ENCODE measurements around the gene CR1. TPM values are rescaled to one million over a fixed set of nuclear protein-coding genes. Genes with fewer than 3 reads are reported as not detected.

The CR1 gene
- total and polyA plus RNA-seq, 2 experiments from 2014 or later: 0.65 to 0.76 TPM

DNA sequence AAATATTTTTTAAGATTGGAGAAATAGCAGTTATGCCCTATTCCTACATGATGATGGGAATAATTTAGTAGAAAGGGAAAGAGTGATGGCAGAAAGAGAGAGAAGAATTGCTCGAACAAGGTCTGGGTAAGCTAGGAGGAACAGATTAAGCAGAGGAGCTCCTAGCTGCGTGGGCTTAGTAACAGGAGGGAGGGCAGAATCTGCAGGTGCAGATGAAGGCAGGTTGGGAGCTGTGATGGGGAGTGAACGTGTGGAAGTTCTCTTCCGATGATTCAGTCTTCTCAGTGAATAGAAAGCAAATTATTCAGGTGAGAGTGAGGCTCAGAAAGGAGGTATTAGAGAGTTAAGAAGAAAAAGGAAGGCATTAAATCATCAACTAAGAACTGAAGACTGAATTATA is 8.3 kb upstream of the CR1 start (continued):
- no peak for TF ChIP-seq ZNF462 (CRISPR knock-in tag; IDR thresholded peaks at IDR 0.05)

DNA sequence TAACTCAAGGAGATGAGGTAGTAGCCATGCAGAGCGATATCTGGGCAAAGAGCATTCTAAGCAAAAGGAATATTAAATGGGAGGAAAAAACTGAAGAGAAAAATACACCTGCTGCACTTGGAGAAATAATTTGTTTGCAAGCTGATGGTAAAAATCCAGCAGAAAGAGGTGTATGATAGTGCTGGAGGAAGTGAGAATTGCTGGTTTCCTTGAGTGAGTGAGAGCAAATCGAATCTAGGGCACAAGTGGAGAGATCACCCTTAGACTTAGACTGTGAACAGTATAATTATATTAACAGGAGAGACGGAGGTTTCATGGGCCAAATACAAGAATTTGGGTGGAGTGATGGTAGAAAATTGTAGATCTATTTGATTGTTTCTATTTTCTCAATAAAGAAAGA is 2.7 kb upstream of the CR1 start:
- Histone ChIP-seq H3K36me3 (ENCODE audit: insufficient read depth) (no peaks in the 10 kb centered on the region), H3K27me3 (ENCODE audit: insufficient read depth) (peaks cover 39% of the 10 kb centered on the region), H3K4me3 (no peak overlapping the region), H3K4me1 (ENCODE audit: insufficient read depth) (peaks cover 5% of the 10 kb centered on the region), H2AFZ (no peak overlapping the region), H3K79me2 (replicated peaks; ENCODE audit: insufficient read depth) (no peaks in the 10 kb centered on the region), H4K20me1 (replicated peaks; ENCODE audit: insufficient read depth) (no peaks in the 10 kb centered on the region), H3K9me2 (ENCODE audit: insufficient read depth) (peaks cover 15% of the 10 kb centered on the region), H3F3A (replicated peaks; ENCODE audit: low read depth) (0 out of 2 replicates have a peak, but pooled peaks cover 4% of the 10 kb centered on the region), H3K27ac (ENCODE audit: low read depth) (no peak overlapping the region), H3K4me2 (no peak overlapping the region)
- Mint-ChIP-seq H3K27me3 (ENCODE audit: insufficient read depth, low read depth, poor library complexity) (peaks cover 27% of the 10 kb centered on the region), H3K4me3 (no peak overlapping the region), H3K4me1 (peaks cover 6% of the 10 kb centered on the region), H3K36me3 (ENCODE audit: low read depth) (no peaks in the 10 kb centered on the region), H3K9me3 (no peaks in the 10 kb centered on the region), H3K27ac (no peak overlapping the region)
- ATAC-seq: no peak
- DNase-seq (ENCODE audit: low spot score): no peak
- TF ChIP-seq ZNF114 (CRISPR knock-in tag; IDR thresholded peaks at IDR 0.05): no peak
- TF ChIP-seq JUNB (IDR thresholded peaks at IDR 0.05; ENCODE audit: unreplicated experiment): no peak
- TF ChIP-seq STAT1 (IDR thresholded peaks at IDR 0.05; ENCODE audit: unreplicated experiment): no peak
- no peak for TF ChIP-seq POLR2AphosphoS5 (IDR thresholded peaks at IDR 0.05; ENCODE audit: low read depth)
- TF ChIP-seq, protein P1, sequence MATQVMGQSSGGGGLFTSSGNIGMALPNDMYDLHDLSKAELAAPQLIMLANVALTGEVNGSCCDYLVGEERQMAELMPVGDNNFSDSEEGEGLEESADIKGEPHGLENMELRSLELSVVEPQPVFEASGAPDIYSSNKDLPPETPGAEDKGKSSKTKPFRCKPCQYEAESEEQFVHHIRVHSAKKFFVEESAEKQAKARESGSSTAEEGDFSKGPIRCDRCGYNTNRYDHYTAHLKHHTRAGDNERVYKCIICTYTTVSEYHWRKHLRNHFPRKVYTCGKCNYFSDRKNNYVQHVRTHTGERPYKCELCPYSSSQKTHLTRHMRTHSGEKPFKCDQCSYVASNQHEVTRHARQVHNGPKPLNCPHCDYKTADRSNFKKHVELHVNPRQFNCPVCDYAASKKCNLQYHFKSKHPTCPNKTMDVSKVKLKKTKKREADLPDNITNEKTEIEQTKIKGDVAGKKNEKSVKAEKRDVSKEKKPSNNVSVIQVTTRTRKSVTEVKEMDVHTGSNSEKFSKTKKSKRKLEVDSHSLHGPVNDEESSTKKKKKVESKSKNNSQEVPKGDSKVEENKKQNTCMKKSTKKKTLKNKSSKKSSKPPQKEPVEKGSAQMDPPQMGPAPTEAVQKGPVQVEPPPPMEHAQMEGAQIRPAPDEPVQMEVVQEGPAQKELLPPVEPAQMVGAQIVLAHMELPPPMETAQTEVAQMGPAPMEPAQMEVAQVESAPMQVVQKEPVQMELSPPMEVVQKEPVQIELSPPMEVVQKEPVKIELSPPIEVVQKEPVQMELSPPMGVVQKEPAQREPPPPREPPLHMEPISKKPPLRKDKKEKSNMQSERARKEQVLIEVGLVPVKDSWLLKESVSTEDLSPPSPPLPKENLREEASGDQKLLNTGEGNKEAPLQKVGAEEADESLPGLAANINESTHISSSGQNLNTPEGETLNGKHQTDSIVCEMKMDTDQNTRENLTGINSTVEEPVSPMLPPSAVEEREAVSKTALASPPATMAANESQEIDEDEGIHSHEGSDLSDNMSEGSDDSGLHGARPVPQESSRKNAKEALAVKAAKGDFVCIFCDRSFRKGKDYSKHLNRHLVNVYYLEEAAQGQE (IDR thresholded peaks at IDR 0.05; ENCODE audit: unreplicated experiment): no peak
- TF ChIP-seq EZH2 (IDR thresholded peaks at IDR 0.05; ENCODE audit: low read depth, unreplicated experiment): no peak
- no peak for TF ChIP-seq CTCF (conservative IDR thresholded peaks at IDR 0.05; ENCODE audit: low read depth in 2 of 2)
- TF ChIP-seq ETS1 (IDR thresholded peaks at IDR 0.05): no peak

Measured in GM23338 (cell line).